NCI-H1092 treated with DMSO at 0.1 percent for 48 hours (cell line): ENCODE data around the gene POM121.
"Not testable (repeated sequence)": the region's sequence is repeated elsewhere in the genome, so short reads cannot be mapped to it uniquely, and the experiment has no call there.

Experiments
- DNase-seq: peaks from one replicate; lab custom pipeline; 2025; lab: John Stamatoyannopoulos, UW

The POM121 gene

GRCh38 chr7:72924733-72925545 lies at the start of gene POM121:
TSS of gene POM121 (plus strand) at chr7:72925095. CDS start at chr7:72925122, 27 bp downstream.
- peak; percentile 85 for DNase-seq

GRCh38 chr7:72879079-72879736 lies 45.7 kb upstream of the POM121 start:
- DNase-seq = peak; percentile 84

- DNase-seq = peak; percentile 31
These were observed 45.1 kb upstream of the POM121 start for GRCh38 chr7:72879737-72880215.

- DNase-seq = not testable (repeated sequence)
These were observed 33.1 kb upstream of the POM121 start for GRCh38 chr7:72891750-72892149.

- DNase-seq = not testable (repeated sequence)
These were observed 20.2 kb upstream of the POM121 start for GRCh38 chr7:72904740-72905139.

GRCh38 chr7:72908422-72908821 lies 16.5 kb upstream of the POM121 start:
- not testable (repeated sequence) for DNase-seq

- DNase-seq = not testable (repeated sequence)
These were observed 13.5 kb upstream of the POM121 start for GRCh38 chr7:72911395-72911794.

GRCh38 chr7:72913750-72914149 lies 11.1 kb upstream of the POM121 start:
- DNase-seq = not testable (repeated sequence)

GRCh38 chr7:72914756-72915525 lies 10.0 kb upstream of the POM121 start:
- peak; percentile 12 for DNase-seq

GRCh38 chr7:72919256-72919775 lies 5.6 kb upstream of the POM121 start:
- no peak for DNase-seq

- no peak for DNase-seq
These were observed 536 bp upstream of the POM121 start for GRCh38 chr7:72924386-72924732.

- peak; percentile 18 for DNase-seq
These were observed 738 bp downstream of the POM121 start for GRCh38 chr7:72925546-72926120.

GRCh38 chr7:72927791-72928190 lies 2.9 kb downstream of the POM121 start:
- not testable (repeated sequence) for DNase-seq

GRCh38 chr7:72928216-72928615 lies 3.3 kb downstream of the POM121 start:
- DNase-seq = not testable (repeated sequence)

- not testable (repeated sequence) for DNase-seq
These were observed 17.3 kb downstream of the POM121 start for GRCh38 chr7:72942022-72942705.

- DNase-seq = not testable (repeated sequence)
These were observed 18.1 kb downstream of the POM121 start for GRCh38 chr7:72942956-72943355.

GRCh38 chr7:72944937-72945336 lies 20.0 kb downstream of the POM121 start:
- not testable (repeated sequence) for DNase-seq

- DNase-seq = not testable (repeated sequence)
These were observed 20.7 kb downstream of the POM121 start for GRCh38 chr7:72945597-72945996.

- DNase-seq = not testable (repeated sequence)
These were observed 21.3 kb downstream of the POM121 start for GRCh38 chr7:72946130-72946745.

GRCh38 chr7:72948714-72949113 lies 23.8 kb downstream of the POM121 start:
- not testable (repeated sequence) for DNase-seq

- DNase-seq = not testable (repeated sequence)
These were observed 24.4 kb downstream of the POM121 start for GRCh38 chr7:72949276-72949675.
